CD4-positive, alpha-beta T cell treated with Interleukin-21 for 1 hour (primary cell): ENCODE results near the gene ZNRF3.

Experiments used
- DNase-seq: peaks from one replicate; pipeline ENCODE4 v3.0.0-alpha.2; 2020

ZNRF3 gene

DNA sequence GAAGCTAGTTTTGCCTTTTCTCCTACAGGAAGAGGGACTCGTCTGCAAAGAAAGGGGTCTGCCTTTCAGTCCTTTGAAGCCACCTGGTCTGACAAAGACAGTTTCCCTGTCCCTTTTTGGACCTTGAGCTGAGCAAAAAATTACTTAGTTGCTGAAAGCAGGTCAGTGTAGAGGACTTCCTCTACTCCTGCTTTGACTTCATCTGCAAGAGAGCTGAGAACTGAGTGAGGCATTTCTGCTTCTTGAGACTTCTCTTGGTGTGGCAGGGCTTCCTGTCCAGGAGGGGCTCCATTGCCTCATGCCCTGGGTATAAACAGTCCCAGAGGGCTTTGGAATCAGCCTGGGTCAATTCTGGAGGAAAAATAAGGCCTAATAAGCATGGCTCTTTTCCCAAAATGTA lies 73.1 kb downstream of the ZNRF3 start:
- no peak for DNase-seq

- DNase-seq: no peak
Measured at GRCh38 chr22:28958611-28959010, 75.2 kb downstream of the ZNRF3 start.

DNA sequence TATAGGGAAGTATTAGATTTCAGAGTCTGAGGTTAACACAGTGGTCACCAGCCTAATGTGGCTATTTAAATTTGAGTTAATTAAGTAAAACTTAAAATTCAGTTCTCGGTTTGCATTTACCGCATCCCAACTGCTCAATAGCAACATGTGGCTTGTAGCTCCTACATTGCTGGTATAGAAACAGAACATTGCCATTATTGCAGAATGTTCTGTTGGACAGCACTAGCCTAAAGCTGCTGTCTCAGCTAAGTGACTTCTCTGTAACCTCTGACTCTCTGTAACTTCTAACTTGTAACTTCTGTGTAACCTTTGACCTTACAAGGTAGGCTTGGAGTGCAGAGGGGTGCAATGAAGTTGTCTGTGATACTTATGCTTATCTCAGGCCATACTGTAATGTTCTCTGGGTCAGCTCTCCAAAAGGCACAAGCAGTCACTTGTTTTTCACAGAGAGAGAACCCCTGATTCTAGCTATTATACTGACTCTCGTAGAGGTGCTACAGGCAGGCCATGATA lies 78.7 kb downstream of the ZNRF3 start:
- DNase-seq: no peak

GRCh38 chr22:28963362-28963761 lies 80.0 kb downstream of the ZNRF3 start:
- no peak for DNase-seq

- DNase-seq: no peak
Measured at GRCh38 chr22:28967163-28967665, 83.8 kb downstream of the ZNRF3 start.

DNA sequence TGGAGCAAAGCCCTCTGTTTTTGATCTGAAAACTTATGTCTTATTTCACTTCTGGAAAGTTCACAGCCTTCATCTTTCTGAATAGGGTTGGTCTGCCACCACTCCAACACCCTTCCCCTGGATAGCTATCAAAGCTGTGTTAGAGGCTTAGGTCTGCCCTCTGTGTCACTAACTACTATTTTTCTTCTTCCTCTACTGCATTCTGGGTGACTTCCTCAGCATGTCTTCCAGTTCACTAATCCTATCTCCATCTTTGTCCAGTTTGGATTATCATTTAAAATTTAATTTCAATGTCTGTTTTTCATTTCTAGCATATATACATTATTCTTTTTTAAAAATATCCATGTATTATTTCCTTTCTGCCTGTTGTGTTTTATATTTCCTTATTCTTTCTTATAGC lies 84.6 kb downstream of the ZNRF3 start:
- DNase-seq: no peak

DNA sequence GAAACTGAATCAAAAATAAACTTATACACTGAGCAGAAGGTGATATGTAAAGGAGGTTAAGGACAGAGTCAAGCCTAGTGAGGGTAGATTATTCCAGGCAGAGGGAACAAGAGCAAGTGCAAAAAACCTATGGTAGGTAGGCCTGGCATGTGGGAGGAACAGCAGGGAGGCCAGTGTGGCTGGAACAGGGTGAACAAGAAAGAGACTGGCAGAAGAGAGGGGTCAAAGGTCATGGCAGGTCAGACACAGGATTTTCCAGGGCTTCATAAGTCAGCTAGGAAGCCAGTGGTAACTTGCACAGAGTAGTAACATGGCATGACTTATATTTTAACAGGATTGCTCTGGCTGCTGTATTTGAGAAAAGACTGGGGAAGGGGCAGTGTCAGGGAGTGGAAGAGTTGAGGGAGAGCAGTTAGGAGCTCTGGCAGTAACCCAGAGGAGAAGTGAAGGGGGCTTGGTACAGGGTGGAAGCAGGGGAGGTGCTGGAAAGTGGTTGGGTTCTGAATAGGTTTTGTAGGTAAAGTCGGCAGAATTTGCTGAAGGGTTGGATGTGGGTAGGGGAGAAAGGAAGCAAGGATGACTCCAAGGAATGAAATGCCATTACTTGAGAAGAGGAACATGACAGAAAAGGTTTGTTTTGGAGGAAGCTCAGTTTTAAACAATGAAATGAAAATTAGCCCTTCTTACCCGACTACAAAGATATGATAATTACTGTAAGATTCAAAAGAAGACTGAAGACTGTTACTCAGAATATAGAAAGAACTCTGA lies 86.2 kb downstream of the ZNRF3 start:
- no peak for DNase-seq

- no peak for DNase-seq
Measured at GRCh38 chr22:28973352-28973751, 90.0 kb downstream of the ZNRF3 start.

- no peak for DNase-seq
Measured at GRCh38 chr22:28977060-28977459, 93.7 kb downstream of the ZNRF3 start.

- no peak for DNase-seq
Measured at GRCh38 chr22:28977481-28977971, 94.2 kb downstream of the ZNRF3 start.

DNA sequence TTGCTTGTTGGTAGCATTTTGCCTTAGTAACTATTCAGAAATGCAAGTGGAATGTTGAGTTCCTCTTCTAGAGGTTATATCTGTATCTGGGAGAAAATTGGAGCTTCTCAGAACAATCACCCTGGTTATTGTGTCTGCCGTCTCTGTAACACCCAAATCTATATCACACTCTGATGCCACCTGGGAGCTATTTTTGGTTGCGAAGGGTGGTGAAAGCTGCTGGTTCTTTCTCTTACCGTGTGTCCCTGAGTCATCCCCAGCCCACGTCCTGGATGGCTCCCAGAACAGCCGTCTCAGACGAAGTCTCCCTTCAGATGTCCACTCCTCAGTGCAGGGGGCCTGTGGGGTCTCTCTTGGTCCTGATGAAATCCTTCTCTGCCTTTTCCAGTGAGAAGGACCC lies 94.8 kb downstream of the ZNRF3 start:
- DNase-seq: no peak

- DNase-seq: no peak
Measured at GRCh38 chr22:28978863-28979796, 95.8 kb downstream of the ZNRF3 start.

DNA sequence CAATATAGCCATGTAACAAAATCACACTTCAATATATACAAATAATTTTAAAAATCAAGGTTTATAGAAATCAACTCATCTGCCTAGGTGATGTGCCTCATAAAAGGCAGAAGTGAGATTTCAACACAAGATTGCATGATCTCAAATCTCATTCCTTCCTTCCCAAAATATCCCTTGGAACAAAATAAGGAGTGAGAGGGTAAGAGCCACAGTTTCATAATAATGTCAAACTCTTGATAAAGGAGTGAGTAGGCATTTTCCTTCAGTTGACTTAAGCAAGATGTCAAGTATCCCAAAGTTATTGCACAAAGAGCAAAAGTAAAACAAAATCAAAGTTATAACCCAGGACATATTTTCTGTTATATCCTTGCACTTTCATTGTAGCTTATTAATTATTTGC lies 97.0 kb downstream of the ZNRF3 start:
- no peak for DNase-seq

GRCh38 chr22:28981818-28982499 lies 98.6 kb downstream of the ZNRF3 start:
- DNase-seq: no peak

GRCh38 chr22:28983190-28983589 lies 99.8 kb downstream of the ZNRF3 start:
- DNase-seq: no peak

DNA sequence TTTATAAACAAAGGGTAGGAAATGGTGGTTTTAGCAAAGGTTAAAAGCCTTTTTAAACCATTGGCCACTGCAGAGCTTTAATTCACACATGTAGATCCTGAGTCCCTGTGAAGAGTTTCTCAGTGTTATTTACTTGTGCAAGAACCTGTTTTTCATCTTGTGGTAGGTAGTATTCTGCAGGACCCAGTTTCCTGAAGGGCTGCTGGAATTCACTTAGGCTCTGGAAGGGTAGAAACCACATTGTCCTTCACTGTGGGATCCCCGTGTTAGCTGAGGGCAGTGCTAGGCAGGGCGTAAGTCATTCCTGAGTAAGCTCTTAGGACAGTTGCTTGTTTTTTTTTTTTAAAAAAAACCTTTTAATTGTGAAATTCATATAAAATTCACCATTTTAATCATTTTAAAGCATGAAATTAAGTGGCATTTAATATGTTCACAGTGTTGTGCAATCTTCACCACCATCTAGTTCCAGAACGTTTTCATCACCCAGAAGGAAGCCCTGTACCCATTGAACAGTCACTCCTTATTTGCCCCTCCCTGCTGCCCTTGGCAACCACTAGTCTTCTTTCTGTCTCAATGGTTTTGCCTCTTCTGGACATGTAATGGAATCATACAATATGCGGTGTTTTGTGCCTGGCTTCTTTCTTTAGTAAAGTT lies 100.5 kb downstream of the ZNRF3 start:
- DNase-seq: no peak

GRCh38 chr22:28984482-28985158 lies 101.2 kb downstream of the ZNRF3 start:
- no peak for DNase-seq

DNA sequence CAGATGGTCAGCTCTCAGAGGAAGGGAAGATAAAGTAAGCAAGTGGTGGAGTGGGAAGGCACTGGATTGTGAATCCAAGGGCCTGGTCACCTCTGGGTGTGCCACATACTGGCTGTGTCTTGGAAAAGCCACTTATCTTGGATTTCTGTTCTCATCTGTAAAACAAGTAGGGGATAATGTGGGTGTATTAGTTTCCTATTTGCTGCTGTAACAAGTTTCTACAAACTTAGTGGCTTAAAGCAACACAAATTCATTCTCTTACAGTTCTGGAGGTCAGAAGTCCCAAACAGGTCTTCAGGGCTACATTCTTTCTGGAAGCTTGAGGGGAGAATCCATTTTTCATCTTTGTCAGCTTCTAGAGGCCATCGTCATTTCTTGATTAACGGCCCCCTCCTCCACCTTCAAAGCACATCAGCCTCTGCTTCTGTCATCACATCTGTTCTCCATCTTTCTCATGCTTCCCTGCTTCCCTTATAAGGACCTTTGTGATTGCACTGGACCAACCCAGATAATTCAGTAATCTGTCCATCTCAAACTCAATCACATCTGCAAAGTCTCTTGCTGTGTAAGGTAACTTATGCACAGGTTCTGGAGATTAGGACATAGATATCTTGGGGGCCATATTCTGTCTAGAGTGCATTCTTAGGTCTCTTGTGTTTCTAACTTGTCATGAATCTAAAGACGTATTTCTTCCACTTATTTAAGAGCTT lies 102.4 kb downstream of the ZNRF3 start:
- DNase-seq: no peak

DNA sequence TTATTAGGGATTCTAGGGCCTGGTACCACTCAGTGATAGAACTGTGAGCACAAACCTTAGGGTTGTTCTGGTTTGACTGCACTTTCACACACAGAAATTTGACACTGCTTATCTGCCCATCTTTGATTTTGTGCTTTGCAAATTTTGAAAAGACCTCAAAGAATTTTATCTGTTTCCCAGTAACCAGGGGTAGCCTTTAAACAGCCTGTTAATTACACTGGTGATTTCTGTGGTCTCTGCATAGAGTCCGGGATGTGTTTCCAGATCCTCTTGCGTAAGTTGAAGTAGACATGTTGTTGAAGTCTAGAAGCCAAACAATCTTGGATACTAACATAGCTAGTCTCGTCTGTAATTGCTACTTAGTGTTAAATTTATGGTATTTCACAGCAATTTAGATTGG lies 103.0 kb downstream of the ZNRF3 start:
- no peak for DNase-seq

DNA sequence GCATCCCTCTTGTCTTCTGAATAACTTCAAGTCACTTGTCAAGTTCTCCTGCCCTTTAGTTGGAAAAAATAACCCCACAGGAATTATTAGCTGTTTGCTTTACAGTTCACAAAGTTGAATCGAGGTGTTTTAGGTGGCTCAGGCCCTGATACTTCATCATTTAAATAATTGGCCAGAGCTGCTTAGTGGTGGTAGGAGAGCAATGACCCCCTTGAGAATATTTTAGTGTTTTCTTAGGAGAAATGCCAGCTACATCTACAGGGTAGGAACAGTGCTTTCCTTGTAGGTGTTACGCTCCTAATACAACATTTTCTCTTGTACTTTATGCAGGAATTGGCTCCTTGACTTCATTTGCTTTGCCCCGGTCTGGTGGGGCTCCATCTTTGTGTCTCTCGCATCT lies 105.1 kb downstream of the ZNRF3 start:
- no peak for DNase-seq

DNA sequence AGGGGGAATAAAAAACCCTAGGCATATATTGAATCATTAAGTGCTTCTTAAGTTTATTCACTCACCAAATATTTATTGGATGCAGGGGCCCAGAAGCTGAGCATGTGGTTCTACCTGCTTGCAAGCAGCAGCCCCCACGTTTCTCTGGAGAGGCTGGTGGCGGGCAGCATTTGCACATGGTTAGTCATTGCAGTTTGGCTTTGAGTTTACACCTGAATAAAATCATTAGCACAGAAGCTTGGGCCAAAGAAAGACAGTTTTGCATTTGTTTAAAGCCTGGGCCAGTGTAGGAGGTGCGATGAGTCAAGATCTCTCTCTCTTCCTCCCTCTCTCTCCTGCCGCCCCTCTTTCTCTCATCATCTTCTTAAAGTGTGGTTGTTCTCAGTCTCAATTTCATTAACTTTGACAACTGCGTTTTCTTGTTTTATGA lies 105.7 kb downstream of the ZNRF3 start:
- no peak for DNase-seq
